GM20000 (cell line): ENCODE data around the gene AMFR.

Experiments used
- DNase-seq: peaks from one replicate; pipeline ENCODE4 v3.0.0; 2012; ENCODE audit warnings: low spot score
- TF ChIP-seq, protein P1 (sequence below): IDR thresholded peaks from 2 replicates; pipeline ENCODE4 v1.5.1; 2012; ENCODE audit warnings: mild to moderate bottlenecking, control low read depth; ENCODE audit errors: extremely low read depth, missing control alignments

AMFR gene

DNA sequence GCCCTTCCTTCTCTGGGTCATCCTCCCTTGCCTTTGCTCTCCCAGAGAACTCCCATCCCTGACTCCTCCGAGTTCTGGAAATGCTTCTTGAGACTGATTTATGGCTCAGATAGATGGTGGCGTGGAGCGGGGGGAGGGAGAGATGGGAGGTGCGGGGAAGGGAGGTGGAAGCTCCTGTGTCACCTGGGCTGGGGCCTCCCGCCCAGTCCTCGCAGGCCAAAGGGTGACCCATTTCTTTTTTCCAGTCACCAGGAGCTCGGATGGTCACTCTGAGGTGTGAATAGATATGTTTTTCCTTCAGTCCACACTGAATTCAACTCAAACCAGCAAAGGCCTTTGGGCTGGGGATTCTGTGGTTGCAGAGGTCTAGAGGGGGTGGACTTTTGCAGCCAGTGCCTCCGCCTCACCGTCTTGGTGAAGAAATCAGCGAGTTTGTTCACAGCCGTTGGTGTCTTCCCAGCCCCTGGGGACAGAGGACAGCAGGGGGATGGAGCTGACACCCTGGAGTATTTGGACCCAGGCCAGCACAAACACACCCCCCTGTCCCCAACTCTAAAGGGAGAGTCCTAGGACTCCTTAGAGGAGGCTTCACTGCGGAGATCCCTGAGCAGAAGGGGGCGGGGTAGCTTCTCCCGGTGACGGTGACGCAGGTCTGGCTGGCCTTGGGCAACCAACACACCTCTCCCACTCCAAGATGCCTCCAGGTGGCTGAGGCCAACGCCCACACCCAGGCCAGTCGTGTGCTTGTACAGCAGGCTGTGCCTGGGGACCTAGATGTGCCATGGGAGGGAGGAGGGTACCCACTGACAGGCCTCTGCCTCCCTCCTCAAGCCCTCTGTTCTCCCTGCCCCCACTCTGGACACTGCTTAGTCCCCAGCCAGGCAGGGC, 80.6 kb downstream of the AMFR start:
- TF ChIP-seq, protein P1, sequence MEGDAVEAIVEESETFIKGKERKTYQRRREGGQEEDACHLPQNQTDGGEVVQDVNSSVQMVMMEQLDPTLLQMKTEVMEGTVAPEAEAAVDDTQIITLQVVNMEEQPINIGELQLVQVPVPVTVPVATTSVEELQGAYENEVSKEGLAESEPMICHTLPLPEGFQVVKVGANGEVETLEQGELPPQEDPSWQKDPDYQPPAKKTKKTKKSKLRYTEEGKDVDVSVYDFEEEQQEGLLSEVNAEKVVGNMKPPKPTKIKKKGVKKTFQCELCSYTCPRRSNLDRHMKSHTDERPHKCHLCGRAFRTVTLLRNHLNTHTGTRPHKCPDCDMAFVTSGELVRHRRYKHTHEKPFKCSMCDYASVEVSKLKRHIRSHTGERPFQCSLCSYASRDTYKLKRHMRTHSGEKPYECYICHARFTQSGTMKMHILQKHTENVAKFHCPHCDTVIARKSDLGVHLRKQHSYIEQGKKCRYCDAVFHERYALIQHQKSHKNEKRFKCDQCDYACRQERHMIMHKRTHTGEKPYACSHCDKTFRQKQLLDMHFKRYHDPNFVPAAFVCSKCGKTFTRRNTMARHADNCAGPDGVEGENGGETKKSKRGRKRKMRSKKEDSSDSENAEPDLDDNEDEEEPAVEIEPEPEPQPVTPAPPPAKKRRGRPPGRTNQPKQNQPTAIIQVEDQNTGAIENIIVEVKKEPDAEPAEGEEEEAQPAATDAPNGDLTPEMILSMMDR = no peak
- no peak for DNase-seq

GRCh38 chr16:56343661-56344517, 81.5 kb downstream of the AMFR start:
- TF ChIP-seq, protein P1 = no peak
- no peak for DNase-seq

- TF ChIP-seq, protein P1 = no peak
- no peak for DNase-seq
Observed at GRCh38 chr16:56341656-56342399, 83.5 kb downstream of the AMFR start.

DNA sequence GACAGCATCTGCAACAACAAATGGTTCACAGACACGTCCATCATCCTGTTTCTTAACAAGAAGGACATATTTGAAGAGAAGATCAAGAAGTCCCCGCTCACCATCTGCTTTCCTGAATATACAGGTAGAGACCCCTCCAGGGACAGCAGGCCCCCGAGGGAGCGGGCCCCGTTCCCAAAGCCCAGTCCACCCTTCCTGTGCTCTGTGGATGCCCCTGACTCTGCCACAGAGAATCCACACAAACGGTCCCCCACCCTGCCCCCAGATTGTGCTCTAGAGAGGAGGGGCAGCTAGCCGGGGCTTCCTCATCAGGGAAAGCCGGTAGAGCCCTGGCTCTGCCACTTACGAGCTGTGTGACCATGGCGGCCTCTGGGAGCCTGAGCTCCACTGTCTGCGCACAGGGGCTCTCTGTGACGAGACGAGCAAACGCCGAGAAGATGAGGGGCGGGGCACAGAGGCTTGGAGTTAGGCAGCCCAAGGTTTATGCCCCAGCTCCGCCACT, 84.4 kb downstream of the AMFR start:
- DNase-seq = no peak
- TF ChIP-seq, protein P1 = no peak

DNA sequence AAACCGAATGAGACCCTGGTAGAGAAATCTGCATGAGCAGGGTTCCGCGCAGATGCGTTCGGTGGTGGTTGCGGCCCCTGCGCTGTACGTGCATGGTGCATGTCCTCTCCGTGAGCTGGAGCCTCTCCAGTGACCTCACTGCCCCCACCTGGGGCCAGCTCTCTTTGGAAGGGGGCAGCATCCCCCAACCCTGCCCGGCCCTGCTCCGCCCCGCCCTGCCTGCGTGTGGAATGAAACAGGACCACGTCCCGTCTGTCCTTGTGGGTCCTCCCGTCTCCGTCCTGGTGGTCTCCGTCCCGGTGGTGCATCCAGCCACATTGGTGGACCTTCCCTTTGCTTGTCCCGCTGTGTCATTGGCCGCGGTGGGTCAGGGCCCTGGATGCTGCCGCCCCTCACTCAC, 84.9 kb downstream of the AMFR start:
- no peak for DNase-seq
- TF ChIP-seq, protein P1 = no peak

DNA sequence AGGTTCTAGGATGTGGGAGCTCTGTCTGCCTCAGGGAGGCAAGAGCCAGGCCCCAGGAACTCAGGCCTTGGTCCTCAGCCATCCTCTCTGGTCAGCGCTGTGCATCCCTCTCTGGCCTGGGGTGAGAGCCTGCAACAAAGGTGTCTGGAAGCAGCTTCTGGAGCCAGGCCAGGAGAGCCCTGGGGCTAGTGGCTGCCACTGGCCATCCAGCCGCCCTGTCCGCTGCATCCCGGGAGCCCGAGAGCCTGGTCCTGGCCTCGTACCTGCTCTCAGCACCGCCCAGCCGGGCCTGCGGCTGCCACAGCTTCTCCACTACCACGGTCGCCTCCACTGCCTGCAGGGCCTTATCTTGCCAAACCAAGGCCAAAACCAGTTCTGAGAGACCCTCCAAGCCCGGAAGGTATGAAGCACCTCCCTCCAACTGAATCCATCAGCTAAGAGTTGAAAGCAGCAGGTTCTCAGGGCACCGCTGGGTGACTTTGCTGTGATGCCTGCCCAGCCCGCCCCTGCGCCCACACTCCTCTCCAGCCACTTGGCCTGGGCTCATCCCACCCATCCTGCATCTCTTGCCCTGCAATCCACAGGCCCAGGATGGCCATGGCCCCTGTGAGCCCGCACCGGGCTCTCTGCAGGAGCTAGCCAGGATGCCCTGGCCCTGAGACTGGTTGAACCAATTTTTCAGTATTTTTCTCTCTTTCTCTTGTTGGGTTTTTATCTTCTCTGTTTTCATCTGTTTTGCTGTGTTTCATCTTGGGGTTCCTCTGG, 85.7 kb downstream of the AMFR start:
- no peak for DNase-seq
- TF ChIP-seq, protein P1 = no peak
